Breast epithelium (tissue), 4 donors: ENCODE measurements around the gene GARRE1. TPM values are rescaled to one million over a fixed set of nuclear protein-coding genes. Genes with fewer than 3 reads are reported as not detected.

ENCODE experiments used
- DNase-seq, 2 donors: peaks; one replicate each; pipeline ENCODE4 v3.0.0-alpha.2; 2019; ENCODE audit warnings: low spot score in 2 of 2
- H3K27ac ChIP-seq, 2 donors: fragments of 200-600 bp; sonication (generic) in 1 of 2; one replicate each; pipeline ENCODE4 v1.5.1; 2016 to 2019; ENCODE audit warnings: mild to moderate bottlenecking in 1 of 2
- H3K27me3 ChIP-seq, 2 donors: fragments of 200-600 bp; sonication (generic) in 1 of 2; one replicate each; pipeline versions ENCODE4 v1.5.1 to v1.6.0; 2017 to 2019; ENCODE audit warnings: control low read depth in 1 of 2, mild to moderate bottlenecking in 1 of 2
- H3K36me3 ChIP-seq: fragments of 200-600 bp; one replicate; pipeline ENCODE4 v1.5.1; 2019
- H3K4me1 ChIP-seq, 2 donors: fragments of 200-600 bp; sonication (generic); one replicate each; pipeline ENCODE4 v1.5.1; 2016 to 2019; ENCODE audit warnings: control low read depth in 1 of 2
- H3K4me3 ChIP-seq, 3 donors: fragments of 200-600 bp; sonication (generic); 1 replicate in 2 of 3; 2 replicates in 1 of 3; pipeline ENCODE4 v1.5.1; 2016 to 2019; ENCODE audit warnings: mild to moderate bottlenecking in 3 of 3, moderate library complexity in 2 of 3
- H3K9me3 ChIP-seq, 2 donors: fragments of 200-600 bp; sonication (generic) in 1 of 2; one replicate each; pipeline ENCODE4 v1.5.1; 2016 to 2019; ENCODE audit warnings: control low read depth in 1 of 2
- CTCF ChIP-seq, 3 donors: fragments of 450-650 bp; IDR thresholded peaks; one replicate each; pipeline ENCODE4 v1.5.1; 2016 to 2017; ENCODE audit warnings: antibody characterized with exemption in 3 of 3, mild to moderate bottlenecking in 3 of 3, moderate library complexity in 3 of 3
- POLR2A ChIP-seq: fragments of 450-650 bp; IDR thresholded peaks from one replicate; pipeline ENCODE4 v1.6.1; 2016; ENCODE audit warnings: antibody characterized with exemption, mild to moderate bottlenecking, moderate library complexity
- POLR2AphosphoS5 ChIP-seq, 3 donors: sonication (generic); formaldehyde crosslinking; IDR thresholded peaks; one replicate each; pipeline ENCODE4 v1.6.1; 2017; ENCODE audit warnings: antibody characterized with exemption in 3 of 3
- intact Hi-C: fragments of 100-400 bp; cut with DNase I; formaldehyde crosslinking; loops from one replicate; pipeline ENCODE4 v1.15.1; 2023; ENCODE audit warnings: low total_unique reads
- total RNA-seq, 3 donors: library from RNA; depleted of rRNA; stranded (reverse); fragments of >200 nt; gene quantifications; one replicate each; pipeline ENCODE4 v1.1.0, GENCODE V29; 2016

Gene GARRE1
- total RNA-seq, 3 donors from 2014 or later: 21.0 to 43.9 (median 25.2) TPM

DNA sequence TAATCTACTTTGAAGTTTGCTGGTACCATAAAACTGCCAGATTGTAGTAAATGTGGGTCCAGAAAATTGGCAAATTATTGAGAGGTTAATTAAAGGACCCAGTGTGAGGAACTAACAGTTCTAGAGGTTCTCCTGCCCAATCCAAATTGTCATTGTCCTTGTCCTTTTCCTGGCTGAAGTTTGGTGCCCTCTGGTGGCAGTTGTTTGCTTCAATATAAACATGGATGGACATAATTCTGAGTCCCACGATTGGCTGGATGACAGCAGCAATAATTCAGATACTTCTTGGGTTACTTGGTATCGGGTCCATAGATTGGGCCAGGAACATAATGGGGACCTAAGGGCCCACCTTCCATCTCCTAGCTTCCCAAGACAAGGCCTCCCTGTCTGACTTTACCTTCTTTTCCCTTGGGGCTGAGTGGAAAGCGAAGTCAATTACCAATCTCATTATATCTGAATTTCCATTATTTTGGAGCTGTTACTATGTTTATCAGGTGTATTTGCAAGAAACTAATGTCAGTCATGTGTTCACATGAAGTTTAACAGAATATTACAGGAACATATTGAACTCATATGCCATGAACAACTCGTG, 33.8 kb upstream of the GARRE1 start:
- TF ChIP-seq POLR2AphosphoS5 (IDR thresholded peaks at IDR 0.05): no peak
- peak; percentile 40 to 54 (median 52) for TF ChIP-seq CTCF (IDR thresholded peaks at IDR 0.05)
- TF ChIP-seq POLR2A: no peak
- intact Hi-C loops: no loop called here
- peaks cover 6% of the 10 kb centered on the region for H3K36me3 ChIP-seq
- H3K9me3 ChIP-seq: no peaks in the 10 kb centered on the region
- H3K27me3 ChIP-seq: no peaks in the 10 kb centered on the region
- H3K27ac ChIP-seq: no peak overlapping the region
- no peaks in the 10 kb centered on the region for H3K4me1 ChIP-seq
- peak; percentile 30 to 57 for DNase-seq
- no peak overlapping the region for H3K4me3 ChIP-seq

- TF ChIP-seq POLR2A (no peak), CTCF (IDR thresholded peaks at IDR 0.05) (no peak), POLR2AphosphoS5 (IDR thresholded peaks at IDR 0.05) (no peak)
- Histone ChIP-seq H3K4me1 (no peaks in the 10 kb centered on the region), H3K27me3 (no peaks in the 10 kb centered on the region), H3K4me3 (no peak overlapping the region), H3K27ac (no peak overlapping the region), H3K9me3 (no peaks in the 10 kb centered on the region), H3K36me3 (peaks cover 6% of the 10 kb centered on the region)
- intact Hi-C loops: no loop called here
- no peak for DNase-seq
Observed at GRCh38 chr19:34222386-34222785, 32.0 kb upstream of the GARRE1 start.

- no peak overlapping the region for H3K4me3 ChIP-seq
- no peak for DNase-seq
- no peaks in the 10 kb centered on the region for H3K4me1 ChIP-seq
- no peak for TF ChIP-seq CTCF (IDR thresholded peaks at IDR 0.05)
- no peak for TF ChIP-seq POLR2AphosphoS5 (IDR thresholded peaks at IDR 0.05)
- TF ChIP-seq POLR2A: no peak
- H3K36me3 ChIP-seq: peaks cover 12% of the 10 kb centered on the region
- intact Hi-C loops: no loop called here
- no peaks in the 10 kb centered on the region for H3K9me3 ChIP-seq
- no peaks in the 10 kb centered on the region for H3K27me3 ChIP-seq
- no peak overlapping the region for H3K27ac ChIP-seq
Observed at GRCh38 chr19:34224996-34225658, 29.2 kb upstream of the GARRE1 start.

- H3K4me3 ChIP-seq: no peak overlapping the region
- H3K9me3 ChIP-seq: no peaks in the 10 kb centered on the region
- intact Hi-C loops: no loop called here
- TF ChIP-seq CTCF (IDR thresholded peaks at IDR 0.05) (no peak), POLR2AphosphoS5 (IDR thresholded peaks at IDR 0.05) (no peak), POLR2A (no peak)
- no peaks in the 10 kb centered on the region for H3K27me3 ChIP-seq
- no peaks in the 10 kb centered on the region for H3K4me1 ChIP-seq
- no peak overlapping the region for H3K27ac ChIP-seq
- no peak for DNase-seq
- H3K36me3 ChIP-seq: peaks cover 12% of the 10 kb centered on the region
Observed at GRCh38 chr19:34225659-34226015, 28.7 kb upstream of the GARRE1 start.

DNA sequence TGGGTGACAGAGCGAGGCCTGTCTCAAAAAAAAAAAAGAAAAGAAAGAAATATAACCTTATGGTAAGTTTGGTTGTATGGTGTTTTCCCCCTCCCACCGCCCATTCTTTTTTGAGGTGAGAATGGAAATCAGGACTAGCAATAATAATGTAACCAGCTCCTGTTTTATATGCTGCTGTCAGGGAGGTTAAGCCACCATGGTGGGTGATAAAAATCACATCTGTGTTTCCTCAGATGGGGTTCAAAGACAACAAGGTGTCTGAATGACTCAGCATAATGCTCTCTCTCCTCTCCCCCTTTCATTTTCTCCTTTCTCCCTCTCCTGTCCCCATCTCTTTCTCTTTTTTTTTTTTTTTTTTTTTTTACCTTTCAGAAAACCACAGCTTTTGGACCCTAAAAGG, 28.3 kb upstream of the GARRE1 start:
- TF ChIP-seq POLR2AphosphoS5 (IDR thresholded peaks at IDR 0.05) (no peak), CTCF (IDR thresholded peaks at IDR 0.05) (no peak), POLR2A (no peak)
- H3K36me3 ChIP-seq: peaks cover 12% of the 10 kb centered on the region
- H3K4me3 ChIP-seq: no peak overlapping the region
- no peaks in the 10 kb centered on the region for H3K4me1 ChIP-seq
- no peak overlapping the region for H3K27ac ChIP-seq
- H3K27me3 ChIP-seq: no peaks in the 10 kb centered on the region
- no peaks in the 10 kb centered on the region for H3K9me3 ChIP-seq
- DNase-seq: no peak
- intact Hi-C loops: no loop called here
